Measurements from ENCODE around the gene PLTP.
"Not testable (repeated sequence)": the region's sequence is repeated elsewhere in the genome, so short reads cannot be mapped to it uniquely, and the experiment has no call there.

The PLTP gene

DNA sequence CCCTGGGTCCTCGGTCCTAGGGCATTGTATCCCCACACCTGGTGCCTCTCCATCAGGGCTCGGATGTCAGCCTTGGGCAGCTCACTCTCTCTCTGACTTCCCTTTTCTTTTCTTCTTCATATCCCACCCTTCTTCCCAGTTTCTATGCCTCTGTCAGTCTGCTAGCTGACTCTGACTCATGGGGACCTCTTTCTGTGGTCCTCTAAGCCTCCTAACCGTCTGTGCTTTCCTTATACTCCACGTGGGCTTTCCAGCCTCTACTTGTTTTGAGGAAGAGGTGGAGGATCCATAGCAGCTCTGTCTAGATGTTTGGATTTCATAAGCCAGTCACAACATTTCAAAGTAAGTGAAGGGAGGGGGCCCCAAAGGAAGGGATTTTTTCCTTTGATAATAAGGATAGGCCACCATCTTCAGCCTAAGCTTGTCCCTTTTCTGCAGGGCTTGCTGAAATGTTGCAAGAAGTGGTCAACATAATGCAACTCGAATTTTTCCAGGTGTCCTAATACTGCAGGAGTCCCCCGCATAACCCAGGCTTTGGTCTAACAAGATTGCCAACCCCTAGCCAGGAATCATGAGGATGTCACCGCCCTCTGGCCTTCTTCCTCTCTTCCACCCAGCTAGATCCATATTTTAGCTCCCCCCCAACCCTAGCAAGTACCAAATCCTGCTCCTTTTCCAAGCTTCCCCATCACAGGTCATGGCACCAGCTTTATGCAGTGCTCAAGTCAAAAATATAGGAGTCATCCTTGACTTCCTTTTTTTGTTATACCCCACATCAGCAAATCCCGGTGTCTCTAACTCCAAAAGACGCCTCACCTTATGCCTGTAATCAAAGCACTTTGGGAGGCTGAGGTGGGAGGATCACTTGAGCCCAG, 8.7 kb upstream of the PLTP start:
- DNase-seq (ENCODE audit: low read depth), result no peak

DNA sequence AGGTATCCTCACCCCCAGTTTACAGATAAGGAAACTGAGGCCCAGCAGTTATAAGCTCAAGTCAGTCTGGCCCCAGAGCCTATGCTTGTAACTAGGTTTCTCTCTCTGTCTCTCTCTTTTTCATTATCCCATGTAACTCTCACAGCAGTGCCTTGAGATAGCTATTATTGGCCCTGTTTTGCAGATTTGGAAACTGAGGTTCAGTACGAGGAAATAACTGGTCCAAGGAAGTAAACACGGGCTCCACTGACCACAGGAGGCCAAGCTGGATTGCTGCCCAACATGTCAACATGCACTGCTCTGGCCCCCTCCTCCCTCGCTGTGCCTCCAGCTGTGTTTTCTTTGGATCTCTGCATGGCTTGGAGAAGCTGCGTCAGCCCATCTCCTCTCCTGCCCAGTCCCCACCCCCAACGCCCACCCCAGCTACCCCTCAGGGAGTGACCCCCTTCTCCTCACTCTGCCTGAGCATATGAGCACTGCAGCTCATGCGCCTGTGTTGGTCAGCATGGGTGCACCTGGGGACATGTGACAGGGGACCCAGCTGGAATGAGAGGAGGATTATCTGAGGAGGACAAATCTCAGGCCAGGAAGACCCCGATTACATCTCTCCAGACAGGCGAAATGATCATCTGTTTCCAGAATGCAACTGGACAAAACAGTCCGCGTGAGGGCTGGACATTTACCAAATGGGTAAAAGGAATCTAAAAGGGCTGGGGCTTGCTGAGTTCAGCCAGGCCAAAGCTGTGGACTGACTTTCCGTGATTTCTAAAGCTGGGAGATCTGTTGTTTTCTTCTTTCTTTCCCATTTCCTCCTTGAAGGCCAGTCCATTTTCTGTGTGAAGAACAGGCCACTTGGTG, 7.8 kb upstream of the PLTP start:
- DNase-seq (ENCODE audit: low read depth), result no peak

DNA sequence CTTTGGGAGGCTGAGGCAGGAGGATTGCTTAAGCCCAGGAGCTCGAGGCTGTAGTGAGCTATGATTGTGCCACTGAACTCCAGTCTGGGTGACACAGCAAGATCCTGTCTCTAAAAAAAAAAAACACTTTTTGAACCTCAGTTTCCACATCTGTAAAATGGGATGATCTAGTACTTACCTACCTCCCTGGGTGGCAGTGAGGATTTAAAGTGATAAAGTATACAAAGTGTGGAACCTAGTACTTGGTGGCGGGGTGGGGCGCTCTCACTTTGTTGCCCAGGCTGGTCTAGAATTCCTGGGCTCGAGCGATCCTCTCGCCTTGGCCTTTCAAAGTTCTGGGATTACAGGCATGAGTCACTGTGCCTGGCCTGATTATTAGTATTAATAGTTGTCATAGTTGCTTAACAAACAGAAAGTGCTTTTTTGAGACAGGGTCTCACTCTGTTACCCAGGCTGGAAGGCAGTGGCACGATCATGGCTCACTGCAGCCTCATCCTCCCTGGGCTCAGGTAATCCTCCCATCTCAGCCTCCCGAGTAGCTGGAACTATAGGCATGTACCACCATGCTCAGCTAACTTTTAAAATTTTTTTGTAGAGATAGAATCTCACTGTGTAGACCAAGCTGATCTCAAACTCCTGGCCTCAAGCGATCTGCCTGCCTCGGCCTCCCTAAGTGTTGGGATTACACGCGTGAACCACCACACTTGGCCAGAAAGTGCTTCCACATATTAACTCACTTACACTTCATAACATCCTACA, 7.0 kb upstream of the PLTP start:
- DNase-seq (ENCODE audit: low read depth), result no peak

DNA sequence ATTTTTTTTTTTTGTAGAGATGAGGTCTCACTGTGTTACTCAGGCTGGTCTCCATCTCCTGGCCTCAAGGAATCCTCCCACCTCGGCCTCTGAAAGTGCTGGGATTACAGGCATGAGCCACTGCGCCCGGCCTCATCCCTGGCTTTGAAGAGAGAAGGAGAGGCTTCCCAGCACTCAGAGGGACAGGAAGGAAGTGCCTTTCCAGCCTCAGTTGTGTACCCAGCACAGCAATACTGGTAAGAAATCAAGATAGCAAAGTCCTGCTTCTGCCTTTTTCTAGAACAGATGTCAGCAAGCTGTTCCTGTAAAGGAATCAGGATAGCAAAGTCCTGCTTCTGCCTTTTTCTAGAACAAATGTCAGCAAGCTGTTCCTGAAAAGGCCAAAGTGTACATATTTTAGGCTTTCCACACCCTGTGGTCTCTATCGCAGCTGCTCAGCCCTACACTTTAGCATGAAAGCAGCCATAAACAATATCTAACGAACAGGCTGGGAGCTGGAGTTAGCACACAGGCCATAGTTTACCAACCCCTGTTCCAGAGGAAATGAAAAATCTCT, 6.3 kb upstream of the PLTP start:
- DNase-seq (ENCODE audit: low read depth), result no peak

DNA sequence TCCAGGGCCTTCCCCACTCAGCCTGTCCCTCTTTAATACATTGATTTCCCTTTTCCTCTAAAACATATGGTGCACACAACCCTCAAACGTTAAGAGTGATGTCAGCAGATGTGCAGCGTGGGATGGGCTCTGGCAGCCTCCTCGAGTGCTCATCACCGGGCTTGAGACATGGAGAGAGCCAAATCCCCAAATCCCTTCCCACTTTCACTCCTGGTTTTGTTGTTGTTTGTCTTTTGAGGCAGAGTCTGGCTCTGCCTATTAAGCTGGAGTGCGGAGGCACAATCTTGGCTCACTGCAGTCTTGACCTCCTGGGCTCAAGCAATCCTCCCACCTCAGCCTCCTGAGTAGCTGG, 5.8 kb upstream of the PLTP start:
- no peak for DNase-seq (ENCODE audit: low read depth)

DNA sequence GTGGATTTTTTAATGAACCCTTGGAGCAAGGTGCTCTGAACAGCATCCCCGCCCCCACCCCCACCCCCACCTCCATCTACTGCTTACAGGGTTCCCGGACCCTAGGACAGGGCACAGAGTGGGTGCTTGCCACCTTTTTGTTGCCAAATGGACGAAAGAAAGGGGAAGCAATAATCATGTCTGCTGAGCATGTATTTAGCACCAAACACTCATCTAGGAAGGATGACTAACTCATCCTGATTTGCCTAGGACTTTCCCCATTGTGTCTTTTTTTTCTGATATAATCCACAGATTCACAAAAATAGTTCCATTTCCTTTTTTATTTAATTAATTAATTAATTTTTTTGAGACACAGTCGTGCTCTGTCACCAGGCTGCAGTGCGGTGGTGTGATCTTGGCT, 1.2 kb upstream of the PLTP start:
- DNase-seq (ENCODE audit: low read depth), result no peak

DNA sequence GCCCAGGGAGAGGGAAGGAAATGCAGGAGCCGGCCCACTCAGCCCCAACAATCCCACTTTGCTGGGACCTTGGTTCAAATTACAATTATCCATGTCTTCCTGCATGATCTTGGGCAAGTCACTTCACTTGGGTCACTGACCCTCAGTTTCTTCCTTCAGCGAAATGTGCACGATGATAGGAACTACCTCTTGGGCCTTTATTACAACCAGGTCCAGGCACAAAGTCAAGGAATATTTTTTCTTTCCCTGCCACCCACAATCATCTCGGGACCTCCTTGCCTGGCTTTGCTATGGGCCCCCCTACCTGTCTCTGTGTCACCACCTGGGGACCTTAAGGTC, 358 bp upstream of the PLTP start:
- DNase-seq (ENCODE audit: low read depth), result no peak

DNA sequence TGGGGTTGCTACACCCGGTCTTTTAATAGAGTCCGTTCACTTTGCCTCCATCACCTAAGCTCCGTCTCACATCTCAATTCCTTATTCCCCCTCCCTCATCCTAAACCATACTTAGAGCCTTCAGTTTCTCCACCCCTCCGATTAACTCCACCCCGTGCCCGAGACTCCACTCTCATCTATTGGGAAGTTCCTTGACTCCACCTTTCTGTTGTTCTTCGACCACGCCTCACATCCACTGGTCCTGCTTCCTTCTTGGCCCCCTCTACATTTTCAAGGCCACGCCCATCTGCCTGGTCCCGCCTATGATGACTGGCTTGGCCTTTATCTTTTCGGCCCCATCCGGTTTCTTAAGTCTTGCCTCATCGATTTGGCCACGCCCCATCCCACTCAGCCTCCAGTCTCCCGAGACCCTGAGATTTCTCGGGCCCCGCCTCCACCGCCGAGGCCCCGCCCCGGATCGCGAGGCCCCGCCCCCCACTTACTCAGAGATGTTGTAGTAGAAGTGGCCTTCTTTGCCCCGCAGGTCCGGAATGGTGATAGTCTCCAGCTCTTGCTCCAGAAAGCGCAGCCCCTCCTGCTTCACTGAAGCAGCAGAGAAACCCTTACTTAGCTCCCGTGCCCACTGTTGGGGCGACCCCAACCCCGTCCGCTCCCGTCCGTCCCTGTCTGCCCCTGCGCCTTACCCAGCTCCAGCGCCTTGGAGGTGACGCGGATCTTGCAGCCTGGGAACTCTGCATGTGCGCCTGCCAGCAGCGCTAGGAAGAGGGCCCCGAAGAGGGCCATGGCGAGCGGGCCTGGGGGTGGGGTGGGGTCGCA, 1.1 kb downstream of the PLTP start:
- DNase-seq (ENCODE audit: low read depth), result peak; percentile 100

DNA sequence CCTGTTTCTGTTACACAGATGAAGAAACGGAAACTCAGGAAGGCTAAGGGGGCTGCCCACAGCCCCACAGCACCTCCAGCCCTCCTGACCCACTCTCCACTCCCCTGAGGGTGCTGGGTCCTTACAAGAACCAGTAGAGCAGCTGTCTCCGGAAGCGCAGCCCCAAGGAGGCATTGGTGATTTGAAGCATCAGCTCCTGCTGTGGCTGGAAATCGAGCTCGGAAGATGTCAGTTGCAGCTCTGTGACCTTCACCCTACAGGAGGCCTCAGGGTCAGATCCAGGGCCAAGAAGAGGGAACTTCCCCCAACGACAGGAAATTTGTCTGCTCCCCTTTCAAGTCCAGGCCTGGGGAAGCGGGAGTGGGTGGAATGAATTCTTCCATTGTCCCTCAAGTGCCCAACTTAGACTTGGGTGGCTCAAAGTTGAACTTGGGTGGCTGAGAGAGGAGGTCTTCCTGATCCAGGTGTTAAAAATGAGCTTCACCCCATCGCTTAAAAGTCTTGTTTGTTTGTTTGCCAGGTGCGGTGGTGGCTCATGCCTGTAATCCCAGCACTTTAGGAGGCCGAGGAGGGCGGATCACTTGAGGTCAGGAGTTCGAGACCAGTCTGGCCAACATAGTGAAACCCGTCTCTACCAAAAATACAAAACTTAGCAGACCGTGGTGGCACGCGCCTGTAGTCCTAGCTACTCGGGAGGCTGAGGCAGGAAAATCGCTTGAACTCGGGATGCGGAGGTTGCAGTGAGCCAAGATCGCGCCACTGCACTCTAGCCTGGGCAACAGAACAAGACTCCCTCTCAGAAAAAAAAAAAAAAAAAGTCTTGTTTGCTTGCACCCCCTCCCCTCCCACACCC, 1.9 kb downstream of the PLTP start:
- DNase-seq (ENCODE audit: low read depth), result no peak

DNA sequence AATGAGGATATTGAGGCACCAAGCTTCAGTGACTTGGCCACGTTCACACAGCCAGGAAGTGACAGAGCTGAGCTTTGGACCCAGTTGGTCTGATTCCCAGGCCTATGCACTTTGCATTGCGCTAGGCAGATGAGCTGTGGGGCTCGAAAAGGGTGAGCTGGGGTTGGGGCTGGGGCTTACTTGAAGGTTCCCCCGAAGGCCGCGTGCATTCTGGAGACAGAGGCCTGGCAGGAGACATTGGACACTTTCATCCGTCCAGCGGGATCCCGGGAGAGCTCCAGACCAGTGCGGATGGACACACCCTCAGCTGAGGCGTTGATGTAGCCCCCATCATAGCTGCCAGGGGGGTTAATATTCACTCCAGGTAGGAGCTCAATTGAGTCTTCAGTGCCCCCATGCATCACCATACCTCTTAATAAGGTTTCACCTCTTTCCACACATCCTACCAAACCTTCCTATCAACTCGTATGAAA, 2.6 kb downstream of the PLTP start:
- DNase-seq (ENCODE audit: low read depth), result no peak

DNA sequence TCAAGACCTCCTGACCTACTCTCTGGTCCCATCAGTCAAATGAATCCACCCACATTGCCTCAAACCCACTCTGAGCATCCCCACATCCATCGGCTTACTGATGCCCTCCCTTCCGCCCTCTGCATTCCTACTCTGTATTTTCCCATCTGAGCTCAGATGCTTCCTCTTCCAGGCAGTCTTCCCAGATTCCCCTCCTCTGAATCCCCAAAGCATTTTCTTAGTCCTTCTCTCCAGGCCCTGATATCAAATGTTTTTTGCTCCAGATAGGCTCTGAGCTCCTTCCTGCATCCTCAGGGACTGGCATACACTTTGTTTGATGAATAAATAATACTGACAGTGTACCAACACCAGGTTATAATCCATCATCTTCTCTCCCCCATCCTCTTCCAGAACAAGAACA, 3.9 kb downstream of the PLTP start:
- no peak for DNase-seq (ENCODE audit: low read depth)

DNA sequence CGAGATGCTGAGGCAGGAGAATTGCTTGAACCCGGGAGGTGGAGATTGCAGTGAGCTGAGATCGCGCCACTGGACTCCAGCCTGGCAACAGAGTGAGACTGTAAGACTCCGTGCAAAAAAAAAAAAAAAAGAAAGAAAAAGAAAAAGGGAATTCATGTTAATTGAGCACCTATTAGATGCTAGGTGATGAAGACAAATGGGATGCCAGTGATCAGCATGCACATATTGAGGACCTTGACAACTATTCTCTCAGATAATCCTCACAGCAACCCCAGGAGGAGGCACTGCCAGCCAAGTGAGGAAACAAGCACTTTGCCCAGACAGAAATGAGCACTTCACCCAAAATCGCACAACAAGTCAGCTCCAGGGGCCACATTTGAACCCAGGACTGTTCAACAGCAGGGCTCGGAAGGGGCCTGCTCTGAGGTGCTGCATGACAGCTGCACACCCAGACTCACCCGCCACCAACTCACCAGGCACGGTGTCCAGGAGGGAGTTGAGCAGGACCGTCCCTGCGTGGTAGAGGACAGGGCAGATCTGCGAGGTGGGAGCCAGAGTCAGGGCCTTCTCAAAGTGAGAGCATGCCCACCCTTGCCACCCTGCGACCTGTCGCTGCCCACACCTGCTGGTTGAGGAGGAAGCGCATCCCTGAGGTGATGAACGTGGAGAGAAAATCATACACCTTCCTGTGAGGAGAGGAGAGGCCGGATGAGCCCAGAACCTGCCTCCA, 4.6 kb downstream of the PLTP start:
- DNase-seq (ENCODE audit: low read depth), result no peak

DNA sequence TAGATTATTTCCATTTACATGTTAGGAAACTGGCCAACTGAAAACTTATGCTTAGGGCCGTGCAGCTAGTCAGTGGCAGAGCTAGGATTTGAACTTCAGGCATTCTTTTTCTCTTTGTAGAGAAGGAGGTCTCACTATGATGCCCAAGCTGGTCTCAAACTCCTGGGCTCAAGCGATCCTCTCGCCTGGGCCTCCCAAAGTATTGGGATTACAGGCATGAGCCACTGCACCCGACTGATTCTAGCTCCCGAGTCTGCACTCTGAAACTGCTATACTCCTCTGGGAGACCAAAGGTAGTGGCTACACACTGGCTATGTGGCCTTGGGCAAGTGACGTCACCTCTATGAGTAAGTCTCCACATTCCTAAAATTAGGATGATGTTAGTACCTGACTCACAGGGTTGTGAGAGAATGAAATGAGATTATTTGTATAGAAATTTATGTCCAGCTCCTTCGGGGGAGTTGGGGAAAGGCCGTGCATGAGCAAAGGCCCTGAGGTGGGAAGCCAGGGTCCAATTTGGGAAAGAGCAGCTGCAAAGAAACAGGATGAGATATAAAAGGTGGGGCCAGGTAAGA, 6.4 kb downstream of the PLTP start:
- no peak for DNase-seq (ENCODE audit: low read depth)

DNA sequence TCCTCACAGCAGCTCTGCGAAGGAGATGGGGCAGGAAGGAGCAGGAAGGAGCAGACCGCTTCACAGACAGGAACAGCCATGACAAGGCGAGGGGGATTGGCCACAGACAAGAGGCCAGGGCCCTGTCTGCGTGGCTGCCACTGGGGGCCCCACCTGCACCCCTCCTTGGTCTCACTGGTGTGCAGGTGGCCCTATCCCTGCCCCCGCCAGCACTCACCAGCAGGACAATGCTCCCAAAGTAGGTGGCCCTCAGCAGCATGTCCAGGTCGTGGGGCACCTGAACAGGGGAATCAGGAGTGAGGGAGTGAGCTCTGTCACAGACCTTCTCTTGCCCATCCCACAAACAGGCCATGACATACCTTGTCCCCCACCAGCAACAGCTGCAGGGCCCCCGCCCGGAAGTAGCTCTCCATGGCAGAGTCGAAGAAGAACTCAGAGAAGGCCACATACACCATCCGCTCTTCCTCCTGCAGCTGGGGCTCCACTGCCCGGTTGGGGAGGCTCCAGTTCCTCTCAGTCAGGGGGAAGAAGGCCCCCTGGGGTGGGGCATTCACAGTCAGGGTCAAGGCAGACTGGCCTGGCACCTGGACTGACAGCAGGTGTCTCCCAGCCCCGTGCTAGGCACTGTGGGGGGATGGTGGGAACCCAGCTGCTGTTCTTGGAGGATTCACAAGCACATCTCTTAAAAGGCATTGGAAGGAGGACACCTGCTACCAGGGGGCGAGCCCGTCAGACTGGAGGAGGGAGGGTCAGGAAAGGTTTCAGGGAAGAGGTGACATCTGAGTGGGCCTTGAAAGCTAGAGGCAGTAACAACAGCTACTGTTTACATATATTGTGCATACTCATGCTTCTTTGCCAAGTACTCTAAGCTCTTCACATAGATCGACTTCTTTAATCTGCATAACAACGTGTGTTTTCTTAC, 7.1 kb downstream of the PLTP start:
- no peak for DNase-seq (ENCODE audit: low read depth)

DNA sequence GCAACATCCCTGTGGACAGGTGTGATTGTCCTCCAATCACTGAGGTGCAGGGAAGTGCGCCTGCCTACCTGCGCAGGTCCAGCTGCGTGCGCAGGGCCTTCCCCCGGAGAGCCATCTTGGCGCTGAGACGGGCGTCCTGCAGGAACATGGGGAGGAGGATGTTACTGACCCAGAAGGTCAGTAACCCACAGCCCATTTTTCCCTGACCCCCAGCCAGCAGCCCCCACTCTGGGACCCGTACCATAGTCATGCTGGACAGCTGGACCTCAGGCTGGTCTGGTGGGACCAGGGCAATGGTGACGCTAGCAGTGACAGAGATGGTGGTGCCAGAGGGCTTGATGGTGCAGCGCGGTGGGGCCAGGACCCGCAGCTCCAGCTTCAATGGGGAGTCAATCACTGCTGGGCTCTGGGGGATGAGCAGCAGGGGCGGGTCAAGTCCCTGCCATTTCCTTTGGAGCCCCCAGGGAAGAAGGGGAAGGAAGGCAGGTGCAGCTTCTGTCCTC, 9.7 kb downstream of the PLTP start:
- no peak for DNase-seq (ENCODE audit: low read depth)

DNA sequence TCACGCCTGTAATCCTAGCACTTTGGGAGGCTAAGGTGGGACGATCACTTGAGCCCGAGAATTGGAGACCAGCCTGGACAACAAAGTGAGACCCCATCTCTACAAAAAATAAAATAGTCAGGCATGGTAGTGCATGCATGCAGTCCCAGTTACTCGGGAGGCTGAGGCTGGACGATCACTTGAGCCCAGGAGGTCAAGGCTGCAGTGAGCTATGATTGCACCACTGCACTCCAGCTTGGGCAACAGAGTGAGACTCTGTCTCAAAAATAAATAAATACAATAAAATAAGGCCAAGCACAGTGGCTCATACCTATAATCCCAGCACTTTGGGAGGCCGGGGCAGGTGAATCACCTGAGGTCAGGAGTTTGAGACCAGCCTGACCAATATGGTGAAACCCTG, 10.6 kb downstream of the PLTP start:
- not testable (repeated sequence) for DNase-seq (ENCODE audit: low read depth)

DNA sequence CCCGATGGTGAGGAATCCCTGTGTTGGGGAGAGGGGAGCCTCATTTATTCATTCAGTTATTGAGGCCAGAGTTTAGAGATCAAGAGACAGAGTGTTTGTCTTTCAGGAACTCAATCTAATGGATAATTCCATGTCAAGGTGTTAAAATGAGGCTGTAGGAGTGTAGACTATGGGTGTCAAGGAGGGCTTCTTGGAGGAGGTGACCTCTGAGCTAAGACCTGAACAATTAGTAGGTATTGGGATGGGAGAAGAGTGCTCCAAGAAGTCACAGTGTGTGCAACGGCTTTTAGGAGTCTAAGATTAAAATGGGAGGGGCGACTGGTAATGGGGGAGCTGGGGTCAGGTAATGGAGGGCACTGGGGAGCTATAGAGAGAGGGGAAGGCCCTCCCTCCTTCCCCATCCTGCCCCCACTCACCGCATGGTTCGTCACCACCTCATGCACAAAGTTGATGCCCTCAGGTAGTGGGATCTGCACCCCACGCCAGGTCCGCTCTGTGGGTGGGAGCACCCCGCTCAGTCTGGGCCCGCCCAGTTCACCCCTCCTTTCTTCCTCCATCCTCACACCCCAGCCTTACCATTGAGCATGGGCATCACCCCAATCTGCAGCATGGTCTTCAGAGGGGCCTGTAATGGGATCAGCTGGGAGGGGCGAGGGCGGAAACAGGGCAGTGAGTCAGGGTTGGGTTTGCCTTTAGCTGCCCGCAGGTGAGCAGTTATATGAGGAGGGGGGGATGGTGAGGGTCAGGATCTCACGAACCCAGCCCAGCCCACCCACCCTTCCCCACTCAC, 12.7 kb downstream of the PLTP start:
- DNase-seq (ENCODE audit: low read depth), result no peak

All from non-pigmented ciliary epithelial cell (primary cell).